HG03103 (cell line): ENCODE results near the gene GZMM.
"Not testable (repeated sequence)": the region's sequence is repeated elsewhere in the genome, so short reads cannot be mapped to it uniquely, and the experiment has no call there.

Experiments used
- ATAC-seq: cut with Tn5 transposase; IDR thresholded peaks from one replicate; pipeline ENCODE4 v1.9.1; 2021; ENCODE audit warnings: low read depth; ENCODE audit not compliant: unreplicated experiment

Gene GZMM

GRCh38 chr19:580274-580835, 36.5 kb downstream of the GZMM start:
- ATAC-seq, result no peak

GRCh38 chr19:581399-582111, 37.7 kb downstream of the GZMM start:
- ATAC-seq, result no peak

GRCh38 chr19:582497-583197, 38.8 kb downstream of the GZMM start:
- ATAC-seq, result no peak

- no peak for ATAC-seq
Observed at GRCh38 chr19:583198-583967, 39.5 kb downstream of the GZMM start.

- no peak for ATAC-seq
Observed at GRCh38 chr19:583968-584239, 40.1 kb downstream of the GZMM start.

GRCh38 chr19:584240-585001, 40.6 kb downstream of the GZMM start:
- no peak for ATAC-seq

- not testable (repeated sequence) for ATAC-seq
Observed at GRCh38 chr19:585146-585545, 41.3 kb downstream of the GZMM start.

GRCh38 chr19:585551-586110, 41.8 kb downstream of the GZMM start:
- ATAC-seq, result no peak

- ATAC-seq, result no peak
Observed at GRCh38 chr19:588093-588740, 44.4 kb downstream of the GZMM start.

- no peak for ATAC-seq
Observed at GRCh38 chr19:588741-589692, 45.2 kb downstream of the GZMM start.

- no peak for ATAC-seq
Observed at GRCh38 chr19:589693-590395, 46.0 kb downstream of the GZMM start, which contains the start of gene HCN2. HCN2 (plus strand) TSS chr19:589881; CDS start chr19:589946, 65 bp downstream.

- no peak for ATAC-seq
Observed at GRCh38 chr19:590396-590745, 46.5 kb downstream of the GZMM start.

- ATAC-seq, result no peak
Observed at GRCh38 chr19:590750-591098, 46.9 kb downstream of the GZMM start.

GRCh38 chr19:591099-591958, 47.5 kb downstream of the GZMM start:
- no peak for ATAC-seq

GRCh38 chr19:592101-592500, 48.2 kb downstream of the GZMM start:
- no peak for ATAC-seq

GRCh38 chr19:593055-593454, 49.2 kb downstream of the GZMM start:
- ATAC-seq, result no peak

GRCh38 chr19:593505-593904, 49.7 kb downstream of the GZMM start:
- ATAC-seq, result no peak
